HTERT RPE-1 (cell line): ENCODE results near the gene GSTA1.
"Not testable (repeated sequence)": the region's sequence is repeated elsewhere in the genome, so short reads cannot be mapped to it uniquely, and the experiment has no call there.

Experiments
- in situ Hi-C: fragments of 300-500 bp; cut with MboI; formaldehyde crosslinking; loops from 4 replicates; pipeline ENCODE4 v1.14.3; 2020; ENCODE audit warnings: low sequenced_read_pairs

Gene GSTA1

DNA sequence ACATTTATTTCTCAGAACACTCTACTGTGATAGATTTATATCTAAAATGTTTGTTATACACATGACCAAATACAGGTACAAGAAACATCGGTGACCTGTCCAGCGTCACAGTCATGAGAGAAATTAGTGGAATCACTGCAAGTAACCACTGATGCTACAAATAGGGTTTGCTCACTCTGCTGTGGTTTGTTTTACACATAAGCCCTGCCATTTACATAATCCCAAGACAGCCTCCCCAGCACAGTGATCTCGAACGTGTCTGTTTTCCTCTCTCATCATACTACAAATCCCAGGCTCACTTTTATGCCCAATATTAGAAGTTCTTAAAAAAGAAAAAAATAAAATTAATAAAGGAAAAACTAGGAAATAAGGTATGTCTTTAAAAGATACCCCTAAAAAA lies 6.2 kb upstream of the GSTA1 start:
- in situ Hi-C loops = not testable (repeated sequence)

DNA sequence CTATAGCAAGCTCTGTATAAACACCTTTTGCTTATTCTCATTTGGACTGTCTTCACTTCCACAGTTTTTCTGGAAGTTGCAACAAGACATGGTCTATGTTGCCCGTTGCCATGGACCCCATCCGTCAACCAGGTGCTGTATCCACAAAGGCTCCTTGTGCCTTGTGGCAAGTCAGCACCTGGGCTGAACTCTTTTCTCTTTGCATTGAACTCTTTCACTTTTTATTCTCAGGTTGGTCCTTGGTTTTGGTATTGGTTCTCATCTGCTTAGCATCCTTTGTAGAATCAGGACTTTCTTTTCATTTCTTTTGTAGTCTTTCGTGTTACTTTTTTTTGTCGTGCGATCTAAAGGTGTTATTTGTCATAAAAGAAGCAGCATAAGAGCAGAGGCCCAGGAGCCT lies 5.0 kb upstream of the GSTA1 start:
- in situ Hi-C loops = no loop called here

DNA sequence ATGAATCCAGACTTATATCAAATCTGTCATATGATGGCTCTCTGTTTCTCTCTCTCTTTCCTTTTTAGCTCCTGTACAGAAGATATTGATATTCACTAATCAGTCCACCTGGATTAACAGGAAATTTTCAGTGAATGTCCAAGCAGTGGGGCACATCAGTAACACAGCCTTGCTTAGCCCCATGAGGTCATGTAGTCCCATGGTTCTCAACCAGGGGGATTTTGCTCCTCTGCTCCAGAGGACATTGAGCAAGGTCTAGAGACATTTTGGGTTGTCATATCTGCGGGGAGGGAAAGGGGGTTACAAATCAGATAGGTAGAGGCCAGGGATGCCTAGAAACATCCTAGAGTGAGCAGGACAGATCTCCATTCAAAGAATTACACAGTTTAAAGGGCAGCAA lies 810 bp downstream of the GSTA1 start:
- in situ Hi-C loops = no loop called here

DNA sequence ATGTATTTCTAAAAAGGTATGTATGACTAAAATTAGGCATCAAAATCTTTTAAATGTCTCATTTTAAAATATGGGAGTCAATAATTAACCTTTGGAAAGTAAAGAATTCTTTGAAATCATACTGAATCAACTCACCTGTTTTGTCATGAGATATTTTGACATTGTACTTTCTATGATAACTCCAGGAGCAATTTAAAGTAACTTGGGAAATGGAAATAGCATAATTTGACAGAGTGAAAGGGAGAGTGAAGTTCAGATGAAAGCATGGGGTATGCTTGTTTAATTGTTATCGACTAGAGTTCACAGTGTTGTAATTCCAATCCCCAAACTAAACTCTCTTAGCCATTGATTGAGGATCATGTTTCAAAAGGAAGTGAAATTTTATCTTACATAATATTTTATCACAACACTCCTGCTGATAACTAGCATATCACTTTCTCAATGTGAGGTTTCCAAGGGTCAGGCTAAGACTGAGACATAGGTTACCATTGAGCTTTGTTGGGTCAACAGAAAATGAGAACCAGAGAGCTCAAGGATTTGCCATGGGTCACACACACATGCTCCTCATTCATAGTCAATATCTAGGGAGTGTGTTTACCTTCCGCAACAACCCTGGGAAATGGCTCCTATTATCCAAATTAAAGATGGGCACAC lies 2.3 kb downstream of the GSTA1 start:
- in situ Hi-C loops = no loop called here

DNA sequence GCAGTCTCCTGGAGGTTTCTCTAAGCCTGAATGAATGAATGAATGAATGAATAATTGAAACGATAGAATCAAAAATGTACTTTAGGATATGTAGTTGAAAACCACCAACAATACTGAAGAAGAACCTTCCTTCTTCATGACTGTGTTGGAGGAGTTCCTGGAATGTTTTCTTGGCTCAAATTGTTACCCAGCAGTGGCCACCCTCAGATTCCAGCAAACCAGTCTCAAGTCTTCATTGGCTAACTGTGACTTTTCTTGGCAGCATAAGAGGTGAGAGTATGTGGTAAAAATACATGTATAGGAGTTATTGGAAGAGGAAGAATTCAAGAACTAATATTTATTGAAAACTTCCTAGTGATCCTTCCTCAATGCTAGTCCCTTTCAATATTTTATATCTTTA lies 4.3 kb downstream of the GSTA1 start:
- in situ Hi-C loops = not testable (repeated sequence)

DNA sequence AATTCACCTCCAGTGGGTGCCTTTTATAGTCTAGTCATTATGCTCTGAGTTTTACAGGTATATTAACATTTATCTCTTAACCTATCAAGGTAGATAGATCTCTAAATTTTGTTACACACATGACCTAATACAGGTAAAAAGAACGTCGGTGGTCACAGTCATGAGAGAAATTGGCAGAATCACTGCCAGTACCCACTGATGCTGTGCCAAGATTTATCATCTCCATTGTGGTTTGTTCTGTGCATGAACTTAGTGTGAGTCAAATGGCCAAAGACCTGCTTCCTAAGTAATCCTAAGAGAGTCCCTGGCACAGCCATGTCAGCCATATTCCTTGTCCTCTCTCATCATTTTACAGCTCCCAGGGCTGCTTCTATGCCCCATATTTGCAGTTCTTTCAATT lies 9.2 kb downstream of the GSTA1 start:
- in situ Hi-C loops = not testable (repeated sequence)

DNA sequence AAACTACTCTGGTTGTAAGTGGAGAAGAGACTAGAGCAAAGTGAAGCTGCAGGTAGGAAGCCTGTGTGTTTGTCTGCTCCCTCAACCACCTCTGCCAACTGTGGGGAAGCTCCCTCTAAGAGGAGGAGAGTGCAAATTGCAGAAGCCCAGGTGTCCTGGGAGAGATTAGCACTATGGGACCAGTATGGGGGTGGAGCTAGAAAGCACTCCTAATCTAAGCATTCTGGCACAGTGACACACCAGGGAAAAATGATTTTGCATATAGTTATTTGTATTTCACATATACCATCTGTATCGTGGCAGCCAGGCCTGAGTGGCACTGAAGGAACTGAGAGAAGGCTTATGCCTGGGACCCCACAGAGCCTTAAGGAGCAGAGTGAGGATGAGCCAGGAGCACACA lies 12.8 kb downstream of the GSTA1 start:
- in situ Hi-C loops = no loop called here

DNA sequence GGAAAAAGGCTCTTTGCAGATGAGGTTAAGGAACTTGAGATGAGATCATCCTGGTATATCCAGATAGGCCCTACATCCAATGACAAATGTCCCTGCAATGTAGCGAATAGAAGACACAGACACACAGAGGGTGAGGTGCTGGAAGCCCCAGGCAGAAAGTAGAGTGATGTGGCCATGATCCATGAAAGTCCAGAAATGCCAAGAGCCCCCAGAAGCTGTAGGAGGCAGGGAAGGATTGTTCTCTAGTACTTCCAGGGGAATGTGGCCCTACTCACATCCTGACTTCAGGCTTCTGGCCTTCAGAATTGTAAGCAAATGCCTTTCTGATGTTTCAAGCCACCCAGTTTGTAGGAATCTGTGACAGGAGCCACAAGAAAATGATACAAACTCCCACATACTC lies 14.0 kb downstream of the GSTA1 start:
- in situ Hi-C loops = not testable (repeated sequence)

DNA sequence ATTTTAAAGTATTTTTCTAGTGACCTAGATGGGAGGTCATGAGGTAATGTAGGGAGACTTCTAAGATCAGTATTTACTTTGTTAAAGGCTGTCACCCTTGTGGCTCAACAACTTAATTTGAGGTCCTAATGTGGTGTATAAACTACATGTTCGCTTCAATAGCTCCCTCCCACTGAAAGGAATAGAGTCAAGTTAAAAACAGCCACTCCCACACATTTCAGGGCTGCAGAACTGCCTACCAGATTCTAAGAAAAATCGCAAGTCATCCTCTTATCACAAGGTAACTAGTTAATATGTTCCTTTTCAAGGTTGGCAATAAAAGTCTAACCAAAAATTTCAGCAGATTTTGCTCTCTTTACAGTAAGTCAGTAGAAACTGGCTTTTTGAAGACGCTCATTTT lies 15.1 kb downstream of the GSTA1 start:
- in situ Hi-C loops = no loop called here

DNA sequence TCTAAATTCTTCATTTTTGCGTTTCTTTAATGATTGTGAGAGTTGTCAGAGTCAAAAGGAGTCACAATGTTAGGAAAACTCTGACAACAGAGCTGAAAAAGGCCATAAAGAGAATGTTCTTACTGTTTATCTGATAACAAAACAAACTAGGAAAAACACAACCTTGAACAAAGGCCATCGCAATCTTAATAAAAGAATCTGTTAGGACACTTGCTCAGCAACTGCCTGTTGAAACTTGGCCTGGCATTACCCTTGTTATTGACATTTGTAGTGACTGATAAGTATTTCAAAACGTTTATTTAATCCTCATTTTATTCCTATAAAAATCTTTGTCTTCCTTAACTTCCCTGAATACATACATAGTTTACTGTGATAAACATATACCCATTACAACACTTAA lies 15.7 kb downstream of the GSTA1 start:
- in situ Hi-C loops = no loop called here

DNA sequence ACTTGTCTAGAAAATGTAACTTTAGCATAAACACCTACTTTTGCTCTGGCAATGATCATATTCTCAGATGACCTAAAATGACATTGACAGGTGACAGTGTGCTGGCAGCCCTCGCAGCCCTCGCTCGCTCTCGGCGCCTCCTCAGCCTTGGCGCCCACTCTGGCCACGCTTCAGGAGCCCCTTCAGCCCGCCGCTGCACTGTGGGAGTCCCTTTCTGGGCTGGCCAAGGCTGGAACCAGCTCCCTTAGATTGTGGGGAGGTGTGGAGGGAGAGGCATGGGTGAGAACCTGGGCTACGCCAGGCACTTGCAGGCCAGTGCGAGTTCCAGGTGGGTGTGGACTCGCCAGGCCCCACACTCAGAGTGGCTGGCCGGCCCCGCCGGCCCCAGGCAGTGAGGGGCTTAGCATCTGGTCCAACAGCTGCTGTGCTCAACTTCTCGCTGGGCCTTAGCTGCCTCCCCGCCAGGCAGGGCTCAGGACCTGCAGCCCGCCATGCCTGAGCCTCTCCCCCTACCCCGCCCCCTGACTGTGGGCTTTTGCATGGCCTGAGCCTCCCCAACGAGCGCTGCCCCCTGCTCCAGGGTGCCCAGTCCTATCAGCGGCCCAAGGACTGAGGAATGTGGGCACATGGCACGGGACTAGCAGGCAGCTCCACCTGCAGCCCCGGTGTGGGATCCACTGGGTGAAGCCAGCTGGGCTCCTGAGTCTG lies 17.2 kb downstream of the GSTA1 start:
- in situ Hi-C loops = no loop called here

DNA sequence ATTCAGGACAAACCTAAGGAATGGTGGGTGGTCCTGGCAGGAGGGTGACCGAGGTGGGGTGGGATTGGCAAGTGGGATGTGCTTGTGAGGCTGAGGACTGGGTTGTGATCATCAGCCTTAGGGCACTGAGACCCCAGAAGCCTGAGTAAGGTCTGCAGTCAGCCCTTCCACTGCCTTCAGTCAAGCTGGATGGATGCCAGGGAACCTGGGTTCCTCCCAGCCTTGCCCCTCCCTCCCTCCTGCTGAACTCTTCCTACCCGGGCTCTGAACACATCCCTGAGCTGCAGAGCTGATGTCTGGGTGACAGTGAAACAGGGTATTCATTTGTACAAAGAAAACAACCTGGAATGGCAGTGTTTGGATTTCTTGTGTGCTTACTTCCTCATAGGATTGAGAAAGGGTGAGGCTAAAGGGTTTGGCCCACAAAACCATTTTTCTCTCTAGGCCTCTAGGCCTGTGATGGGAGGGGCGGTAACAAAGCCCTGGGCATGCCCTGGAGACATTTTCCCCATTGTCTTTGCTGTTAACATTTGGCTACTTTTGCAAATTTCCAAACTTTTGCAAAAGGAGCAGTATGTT lies 20.8 kb downstream of the GSTA1 start:
- in situ Hi-C loops = not testable (repeated sequence)

DNA sequence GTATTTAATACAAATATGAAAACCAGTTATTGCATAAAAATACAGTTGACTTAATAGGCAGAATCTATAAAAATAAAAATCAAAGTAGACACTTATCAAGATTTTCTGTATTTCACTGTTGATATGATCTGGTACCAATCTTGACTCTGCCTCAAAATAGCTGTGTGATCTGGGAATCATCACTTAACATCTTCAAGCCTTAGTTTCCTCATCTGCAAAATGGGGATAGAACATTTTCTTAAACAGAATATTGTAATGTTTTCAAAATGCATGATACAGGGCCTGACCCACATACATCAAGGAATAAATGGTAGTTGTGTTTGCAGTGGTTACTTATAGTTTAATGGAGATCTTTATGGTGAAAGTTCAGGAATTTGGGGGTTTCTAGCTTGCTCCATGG lies 21.4 kb downstream of the GSTA1 start:
- in situ Hi-C loops = not testable (repeated sequence)

DNA sequence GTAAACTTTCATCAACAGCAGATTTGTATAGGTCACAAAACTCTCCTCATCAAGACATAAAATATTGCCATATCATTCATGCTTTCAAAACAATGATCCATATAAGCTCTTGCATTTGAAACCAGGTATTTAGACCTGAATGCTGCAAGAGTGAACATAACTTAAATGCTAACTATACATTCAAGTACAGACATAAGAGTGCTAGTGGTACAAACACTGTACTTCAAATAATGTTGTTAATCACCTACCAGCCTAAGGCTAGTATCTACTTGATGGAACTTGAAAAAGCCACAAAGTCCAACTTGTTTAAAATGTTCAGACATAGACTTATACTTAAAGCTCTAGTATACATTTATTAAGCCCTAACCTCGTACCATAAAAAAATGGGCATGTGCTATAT lies 24.4 kb downstream of the GSTA1 start:
- in situ Hi-C loops = no loop called here

DNA sequence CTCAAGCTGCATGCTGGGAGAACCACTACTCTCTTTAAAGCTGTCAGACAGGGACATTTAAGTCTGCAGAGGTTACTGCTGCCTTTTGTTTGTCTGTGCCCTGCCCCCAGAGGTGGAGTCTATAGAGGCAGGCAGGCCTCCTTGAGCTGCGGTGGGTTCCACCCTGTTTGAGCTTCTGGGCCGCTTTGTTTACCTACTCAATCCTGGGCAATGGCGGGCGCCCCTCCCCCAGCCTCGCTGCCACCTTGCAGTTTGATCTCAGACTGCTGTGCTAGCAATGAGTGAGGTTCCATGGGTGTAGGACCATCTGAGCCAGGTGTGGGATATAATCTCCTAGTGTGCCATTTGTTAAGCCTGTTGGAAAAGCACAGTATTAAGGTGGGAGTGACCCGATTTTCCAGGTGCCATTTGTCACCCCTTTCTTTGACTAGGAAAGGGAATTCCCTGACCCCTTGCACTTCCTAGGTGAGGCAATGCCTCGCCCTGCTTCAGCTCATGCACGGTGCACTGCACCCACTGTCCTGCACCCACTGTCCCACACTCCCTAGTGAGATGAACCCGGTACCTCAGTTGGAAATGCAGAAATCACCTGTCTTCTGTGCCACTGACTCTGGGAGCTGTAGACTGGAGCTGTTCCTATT lies 26.8 kb downstream of the GSTA1 start:
- in situ Hi-C loops = not testable (repeated sequence)

DNA sequence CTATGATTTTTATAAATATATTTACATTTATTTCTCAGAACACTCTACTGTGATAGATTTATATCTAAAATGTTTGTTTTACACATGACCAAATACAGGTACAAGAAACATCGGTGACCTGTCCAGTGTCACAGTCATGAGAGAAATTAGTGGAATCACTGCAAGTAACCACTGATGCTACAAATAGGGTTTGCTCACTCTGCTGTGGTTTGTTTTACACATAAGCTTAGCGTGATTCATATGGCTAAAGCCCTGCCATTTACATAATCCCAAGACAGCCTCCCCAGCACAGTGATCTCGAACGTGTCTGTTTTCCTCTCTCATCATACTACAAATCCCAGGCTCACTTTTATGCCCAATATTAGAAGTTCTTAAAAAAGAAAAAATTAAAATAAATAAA lies 34.2 kb downstream of the GSTA1 start:
- in situ Hi-C loops = not testable (repeated sequence)

DNA sequence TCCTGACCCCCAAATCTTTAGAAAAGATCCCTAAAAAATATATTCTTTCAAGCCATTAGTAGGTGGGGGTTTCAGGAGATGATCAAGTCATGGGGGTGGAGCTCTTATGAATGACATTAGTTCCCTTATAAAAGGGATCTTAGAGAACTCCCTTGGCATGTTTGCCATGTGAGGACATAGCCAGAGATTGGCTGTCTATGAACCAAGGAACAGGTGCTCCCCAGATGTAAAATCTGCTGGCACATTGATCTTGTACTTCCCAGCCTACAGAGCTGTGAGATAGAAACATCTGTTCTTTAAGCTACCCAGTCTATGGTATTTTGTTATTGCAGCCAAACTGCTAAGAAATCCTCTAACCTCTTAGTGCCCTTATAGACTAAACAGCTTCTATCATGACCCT lies 36.0 kb downstream of the GSTA1 start:
- in situ Hi-C loops = not testable (repeated sequence)

DNA sequence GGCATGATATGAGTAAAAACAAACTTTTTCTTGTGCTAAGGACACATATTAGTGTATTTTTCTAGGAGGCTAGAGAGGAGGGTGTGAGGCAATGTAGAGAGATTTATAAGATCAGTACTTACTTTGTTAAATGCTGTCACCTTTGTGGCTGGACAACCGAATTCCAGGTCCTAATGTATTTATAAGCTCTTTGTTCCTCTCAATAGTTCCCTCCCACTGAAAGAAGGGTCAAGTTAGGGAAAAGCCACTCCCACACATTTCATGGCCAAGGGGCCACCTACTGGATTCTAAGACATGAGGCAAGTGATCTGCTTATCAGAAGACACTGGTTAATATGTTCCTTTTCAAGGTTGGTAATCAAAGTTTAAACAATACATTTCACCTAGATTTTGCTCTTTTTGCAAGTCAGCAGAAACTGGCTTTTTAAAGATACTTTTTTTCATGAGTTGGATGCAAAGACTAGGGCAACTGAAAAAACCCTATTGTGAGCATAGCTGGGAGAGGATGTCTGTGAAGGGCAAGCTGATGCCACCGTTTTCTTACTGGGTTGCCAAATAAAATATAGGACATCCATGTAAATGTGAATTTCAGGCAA lies 40.2 kb downstream of the GSTA1 start, which contains the start of gene GSTA2:
Gene GSTA2 (minus strand): TSS at position 154 of the 595 bp plus-strand sequence. CDS start 5,528 bp downstream, outside the sequence.
- in situ Hi-C loops = not testable (repeated sequence)

DNA sequence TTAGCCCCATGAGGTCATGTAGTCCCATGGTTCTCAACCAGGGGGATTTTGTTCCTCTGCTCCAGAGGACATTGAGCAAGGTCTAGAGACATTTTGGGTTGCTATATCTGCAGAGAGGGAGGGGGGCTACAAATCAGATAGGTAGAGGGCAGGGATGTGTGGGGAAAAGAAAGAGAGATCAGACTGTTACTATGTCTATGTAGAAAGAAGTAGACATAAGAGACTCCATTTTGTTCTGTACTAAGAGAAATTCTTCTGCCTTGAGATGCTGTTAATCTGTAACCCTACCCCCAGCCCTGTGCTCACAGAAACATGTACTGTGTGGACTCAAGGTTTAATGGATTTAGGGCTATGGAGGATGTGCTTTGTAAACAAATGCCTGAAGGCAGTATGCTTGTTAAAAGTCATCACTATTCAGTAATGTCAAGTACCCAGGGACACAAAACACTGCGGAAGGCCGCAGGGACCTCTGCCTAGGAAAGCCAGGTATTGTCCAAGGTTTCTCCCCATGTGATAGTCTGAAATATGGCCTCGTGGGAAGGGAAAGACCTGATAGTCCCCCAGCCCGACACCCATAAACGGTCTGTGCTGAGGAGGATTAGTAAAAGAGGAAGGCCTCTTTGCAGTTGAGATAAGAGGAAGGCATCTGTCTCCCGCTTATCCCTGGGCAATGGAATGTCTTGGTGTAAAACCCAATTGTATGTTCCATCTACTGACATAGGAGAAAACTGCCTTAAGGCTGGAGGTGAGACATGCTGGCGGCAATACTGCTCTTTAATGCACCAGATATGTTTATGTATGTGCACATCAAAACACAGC lies 41.7 kb downstream of the GSTA1 start:
- in situ Hi-C loops = not testable (repeated sequence)

DNA sequence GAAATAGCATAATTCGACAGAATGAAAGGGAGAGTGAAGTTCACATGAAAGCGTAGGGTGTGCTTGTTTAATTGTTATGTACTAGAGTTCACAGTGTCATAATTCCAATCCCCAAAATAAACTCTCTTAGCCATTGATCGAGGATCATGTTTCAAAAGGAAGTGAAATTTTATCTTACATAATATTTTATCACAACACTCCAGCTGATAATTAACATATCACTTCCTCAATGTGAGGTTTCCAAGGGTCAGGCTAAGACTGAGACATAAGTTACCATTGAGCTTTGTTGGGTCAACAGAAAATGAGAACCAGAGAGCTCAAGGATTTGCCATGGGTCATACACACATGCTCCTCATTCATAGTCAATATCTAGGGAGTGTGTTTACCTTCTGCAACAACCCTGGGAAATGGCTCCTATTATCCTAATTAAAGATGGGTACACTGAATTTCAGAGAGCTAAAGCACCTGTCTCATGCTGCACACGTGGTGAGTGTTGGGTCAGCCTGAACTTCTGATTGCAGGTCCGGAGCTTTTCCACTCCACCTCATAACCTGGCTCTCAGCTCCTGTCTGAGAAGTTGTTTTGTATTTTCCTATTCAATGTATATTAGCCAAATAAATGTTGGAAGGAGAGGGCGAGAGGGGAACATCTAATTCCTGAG lies 43.4 kb downstream of the GSTA1 start:
- in situ Hi-C loops = no loop called here
